ENCODE results near the gene CELF2.

CELF2 gene

DNA sequence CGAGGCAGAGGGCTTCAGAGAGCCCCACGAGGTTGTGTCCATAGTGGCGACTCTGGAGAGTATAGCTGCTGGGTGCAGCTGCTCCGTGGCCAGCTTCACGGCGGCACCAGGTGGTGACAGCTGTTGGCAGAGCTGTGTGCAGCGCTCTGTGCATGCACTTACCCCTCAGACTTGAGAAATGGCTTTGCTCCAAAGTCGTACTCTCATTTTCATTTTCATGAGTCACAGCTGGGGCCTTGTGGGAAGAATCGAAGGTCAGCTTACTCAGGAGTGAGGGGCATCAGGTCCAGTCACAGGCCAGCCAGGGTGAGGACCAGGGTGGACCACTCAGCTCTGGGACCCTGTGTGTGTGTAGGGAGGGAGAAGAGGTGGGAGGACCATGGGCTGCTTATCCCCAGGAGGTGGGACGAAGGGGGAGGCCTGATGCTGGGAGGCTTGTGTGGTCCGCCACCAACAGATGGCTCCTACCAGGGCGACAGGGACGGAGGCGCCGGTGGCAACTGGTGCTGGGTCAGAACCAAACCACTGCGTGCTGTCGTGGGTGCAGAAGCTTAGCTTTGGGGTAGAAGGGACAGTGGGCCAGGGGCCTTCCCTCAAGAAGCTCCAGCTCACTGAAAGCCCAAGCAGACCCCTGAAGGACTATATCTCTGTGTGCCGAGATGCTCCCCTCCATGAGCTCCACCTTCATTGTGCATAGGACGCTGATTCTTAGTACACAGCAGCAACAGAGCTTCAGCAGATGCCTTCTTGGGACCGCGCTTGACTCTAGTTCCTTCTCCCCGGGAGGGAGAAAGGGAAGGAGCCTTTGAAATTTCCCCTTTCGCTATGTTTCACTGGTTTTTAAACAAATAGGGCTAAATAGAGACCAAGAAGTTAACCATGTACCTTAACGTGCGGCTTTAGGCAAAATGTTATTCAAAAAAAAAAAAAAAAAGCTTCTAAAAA is 225.0 kb downstream of the CELF2 start:
- no peak overlapping the region for H3K27ac ChIP-seq (ENCODE audit: low read depth, low read length)

DNA sequence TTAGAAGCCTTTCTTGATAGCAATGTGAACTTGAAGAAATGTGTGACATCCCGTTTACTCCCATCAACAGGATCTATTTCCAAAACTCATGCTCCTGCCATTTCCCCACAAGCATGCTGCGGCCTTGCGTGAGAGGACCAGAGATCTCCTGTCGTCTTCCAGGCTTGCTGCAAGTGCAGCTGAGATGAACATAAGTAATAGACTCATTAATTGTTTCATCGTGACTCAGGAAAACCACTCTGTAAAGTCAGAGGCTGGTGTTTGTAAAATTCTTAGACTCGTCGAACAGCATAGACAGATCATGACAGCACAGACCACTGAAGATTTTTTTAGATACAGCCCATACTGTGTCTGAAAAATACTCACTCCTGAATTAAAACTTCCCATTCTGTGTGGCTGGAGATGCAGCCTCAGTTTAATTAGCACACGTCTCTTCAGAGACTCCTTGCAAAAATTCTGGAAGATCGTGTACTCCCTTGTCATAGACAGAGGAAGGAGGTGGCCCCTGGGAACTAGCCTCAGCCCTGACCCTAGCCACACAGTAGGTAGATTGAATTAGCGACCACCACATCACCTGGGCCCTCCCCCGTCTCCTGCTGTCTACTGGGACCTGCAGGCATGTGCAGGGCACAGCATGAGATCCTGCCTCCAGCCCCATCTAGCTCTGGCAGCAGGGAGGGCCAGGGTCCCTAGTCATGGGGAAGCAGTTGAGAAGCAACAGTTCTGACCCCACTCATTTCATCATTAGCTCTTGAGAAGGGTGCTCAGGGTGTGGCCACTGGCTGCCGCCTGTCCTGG is 226.0 kb downstream of the CELF2 start:
- WGBS (ENCODE audit: extremely low coverage, insufficient coverage, low lambda C conversion rate) = no CpG with 5 or more reads among the region's 12 CpGs
- H4K8ac ChIP-seq (ENCODE audit: low read depth, low read length) = no peak overlapping the region
- no peak overlapping the region for H3K4ac ChIP-seq (ENCODE audit: low read depth, low read length)
- no peak overlapping the region for H3K4me2 ChIP-seq (ENCODE audit: low read length)
- H3K9ac ChIP-seq (ENCODE audit: low read length) = no peak overlapping the region
- H2BK15ac ChIP-seq (replicated peaks; ENCODE audit: low read depth) = no peak overlapping the region
- H2BK120ac ChIP-seq (ENCODE audit: low read depth, low read length) = no peak overlapping the region
- no peak overlapping the region for H3K56ac ChIP-seq (ENCODE audit: low read length)
- no peaks in the 10 kb centered on the region for H3K4me1 ChIP-seq (ENCODE audit: control insufficient read depth, low read depth, low read length)
- no peaks in the 10 kb centered on the region for H3K27me3 ChIP-seq (ENCODE audit: insufficient read depth, low read length, poor library complexity)
- no peak overlapping the region for H3K27ac ChIP-seq (ENCODE audit: low read depth, low read length)
- H3K79me1 ChIP-seq (ENCODE audit: low read length) = no peaks in the 10 kb centered on the region
- H3K36me3 ChIP-seq (ENCODE audit: control insufficient read depth, insufficient read depth, low read length) = no peaks in the 10 kb centered on the region
- H3K4me3 ChIP-seq (ENCODE audit: low read length) = no peak overlapping the region
- H2BK5ac ChIP-seq (ENCODE audit: low read length) = no peak overlapping the region
- H2AK5ac ChIP-seq (ENCODE audit: low read length) = no peak overlapping the region
- H3K18ac ChIP-seq (ENCODE audit: low read length) = no peak overlapping the region
- H3K23ac ChIP-seq (ENCODE audit: low read length) = no peak overlapping the region
- H3K79me2 ChIP-seq (ENCODE audit: control insufficient read depth, insufficient read depth, low read length) = no peaks in the 10 kb centered on the region
- H4K5ac ChIP-seq (ENCODE audit: low read length) = no peak overlapping the region
- DNase-seq = no peak

More for the DNA sequence above, 225.0 kb downstream of the CELF2 start:
- no CpG with 5 or more reads among the region's 25 CpGs for WGBS (ENCODE audit: extremely low coverage, insufficient coverage, low lambda C conversion rate)
- Histone ChIP-seq H4K8ac (ENCODE audit: low read depth, low read length) (no peak overlapping the region), H3K56ac (ENCODE audit: low read length) (no peak overlapping the region), H3K4me2 (ENCODE audit: low read length) (no peak overlapping the region), H3K79me2 (ENCODE audit: control insufficient read depth, insufficient read depth, low read length) (no peaks in the 10 kb centered on the region), H2BK5ac (ENCODE audit: low read length) (no peak overlapping the region), H3K4me1 (ENCODE audit: control insufficient read depth, low read depth, low read length) (no peaks in the 10 kb centered on the region), H3K36me3 (ENCODE audit: control insufficient read depth, insufficient read depth, low read length) (no peaks in the 10 kb centered on the region), H3K23ac (ENCODE audit: low read length) (no peak overlapping the region), H3K79me1 (ENCODE audit: low read length) (no peaks in the 10 kb centered on the region), H2BK120ac (ENCODE audit: low read depth, low read length) (no peak overlapping the region), H3K4ac (ENCODE audit: low read depth, low read length) (no peak overlapping the region), H4K5ac (ENCODE audit: low read length) (no peak overlapping the region), H3K27me3 (ENCODE audit: insufficient read depth, low read length, poor library complexity) (no peaks in the 10 kb centered on the region), H3K18ac (ENCODE audit: low read length) (no peak overlapping the region), H3K9ac (ENCODE audit: low read length) (no peak overlapping the region), H2BK15ac (replicated peaks; ENCODE audit: low read depth) (no peak overlapping the region), H2AK5ac (ENCODE audit: low read length) (no peak overlapping the region), H3K4me3 (ENCODE audit: low read length) (no peak overlapping the region)
- DNase-seq = no peak

GRCh38 chr10:11245095-11245479 is 227.4 kb downstream of the CELF2 start:
- no peak overlapping the region for H4K5ac ChIP-seq (ENCODE audit: low read length)
- no peaks in the 10 kb centered on the region for H3K36me3 ChIP-seq (ENCODE audit: control insufficient read depth, insufficient read depth, low read length)
- DNase-seq = no peak
- no peaks in the 10 kb centered on the region for H3K79me1 ChIP-seq (ENCODE audit: low read length)
- H3K18ac ChIP-seq (ENCODE audit: low read length) = no peak overlapping the region
- H2BK5ac ChIP-seq (ENCODE audit: low read length) = no peak overlapping the region
- H3K9ac ChIP-seq (ENCODE audit: low read length) = no peak overlapping the region
- no CpG with 5 or more reads among the region's 2 CpGs for WGBS (ENCODE audit: extremely low coverage, insufficient coverage, low lambda C conversion rate)
- H3K4me1 ChIP-seq (ENCODE audit: control insufficient read depth, low read depth, low read length) = peaks cover 2% of the 10 kb centered on the region
- no peak overlapping the region for H2AK5ac ChIP-seq (ENCODE audit: low read length)
- H2BK15ac ChIP-seq (replicated peaks; ENCODE audit: low read depth) = no peak overlapping the region
- no peaks in the 10 kb centered on the region for H3K79me2 ChIP-seq (ENCODE audit: control insufficient read depth, insufficient read depth, low read length)
- H3K27me3 ChIP-seq (ENCODE audit: insufficient read depth, low read length, poor library complexity) = no peaks in the 10 kb centered on the region
- no peak overlapping the region for H2BK120ac ChIP-seq (ENCODE audit: low read depth, low read length)
- H4K8ac ChIP-seq (ENCODE audit: low read depth, low read length) = no peak overlapping the region
- H3K27ac ChIP-seq (ENCODE audit: low read depth, low read length) = no peak overlapping the region
- no peak overlapping the region for H3K23ac ChIP-seq (ENCODE audit: low read length)
- no peak overlapping the region for H3K4me3 ChIP-seq (ENCODE audit: low read length)
- no peak overlapping the region for H3K56ac ChIP-seq (ENCODE audit: low read length)
- H3K4ac ChIP-seq (ENCODE audit: low read depth, low read length) = no peak overlapping the region
- H3K4me2 ChIP-seq (ENCODE audit: low read length) = no peak overlapping the region

DNA sequence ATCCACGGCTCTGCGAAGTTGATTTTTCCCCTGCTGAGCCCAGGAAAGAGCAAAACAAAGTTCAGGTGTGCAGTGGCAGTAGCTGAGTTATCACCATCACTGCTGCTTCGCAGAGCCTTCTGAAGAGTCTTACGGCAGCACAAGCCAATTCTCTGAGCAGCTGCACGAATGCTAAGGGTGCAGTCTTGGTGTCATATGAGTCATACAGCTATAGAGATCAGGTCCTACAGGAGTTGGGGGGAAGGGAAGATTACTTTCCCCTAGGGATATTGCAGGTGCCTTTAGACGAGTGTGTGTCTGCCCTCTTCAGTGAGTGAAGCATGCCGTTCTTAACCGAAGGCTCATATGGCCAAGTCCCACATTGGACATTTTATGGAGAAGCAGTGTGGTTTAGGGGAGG is 227.8 kb downstream of the CELF2 start:
- Histone ChIP-seq H3K56ac (ENCODE audit: low read length) (no peak overlapping the region), H2AK5ac (ENCODE audit: low read length) (no peak overlapping the region), H3K4me1 (ENCODE audit: control insufficient read depth, low read depth, low read length) (peaks cover 2% of the 10 kb centered on the region), H3K27ac (ENCODE audit: low read depth, low read length) (no peak overlapping the region), H3K23ac (ENCODE audit: low read length) (no peak overlapping the region), H3K79me2 (ENCODE audit: control insufficient read depth, insufficient read depth, low read length) (no peaks in the 10 kb centered on the region), H3K9ac (ENCODE audit: low read length) (no peak overlapping the region), H3K18ac (ENCODE audit: low read length) (no peak overlapping the region), H2BK15ac (replicated peaks; ENCODE audit: low read depth) (no peak overlapping the region), H3K79me1 (ENCODE audit: low read length) (no peaks in the 10 kb centered on the region), H3K36me3 (ENCODE audit: control insufficient read depth, insufficient read depth, low read length) (no peaks in the 10 kb centered on the region), H3K4ac (ENCODE audit: low read depth, low read length) (no peak overlapping the region), H2BK5ac (ENCODE audit: low read length) (no peak overlapping the region), H3K27me3 (ENCODE audit: insufficient read depth, low read length, poor library complexity) (no peaks in the 10 kb centered on the region), H2BK120ac (ENCODE audit: low read depth, low read length) (no peak overlapping the region), H4K8ac (ENCODE audit: low read depth, low read length) (no peak overlapping the region), H4K5ac (ENCODE audit: low read length) (no peak overlapping the region), H3K4me3 (ENCODE audit: low read length) (no peak overlapping the region), H3K4me2 (ENCODE audit: low read length) (no peak overlapping the region)
- no CpG with 5 or more reads among the region's 8 CpGs for WGBS (ENCODE audit: extremely low coverage, insufficient coverage, low lambda C conversion rate)
- DNase-seq = no peak

DNA sequence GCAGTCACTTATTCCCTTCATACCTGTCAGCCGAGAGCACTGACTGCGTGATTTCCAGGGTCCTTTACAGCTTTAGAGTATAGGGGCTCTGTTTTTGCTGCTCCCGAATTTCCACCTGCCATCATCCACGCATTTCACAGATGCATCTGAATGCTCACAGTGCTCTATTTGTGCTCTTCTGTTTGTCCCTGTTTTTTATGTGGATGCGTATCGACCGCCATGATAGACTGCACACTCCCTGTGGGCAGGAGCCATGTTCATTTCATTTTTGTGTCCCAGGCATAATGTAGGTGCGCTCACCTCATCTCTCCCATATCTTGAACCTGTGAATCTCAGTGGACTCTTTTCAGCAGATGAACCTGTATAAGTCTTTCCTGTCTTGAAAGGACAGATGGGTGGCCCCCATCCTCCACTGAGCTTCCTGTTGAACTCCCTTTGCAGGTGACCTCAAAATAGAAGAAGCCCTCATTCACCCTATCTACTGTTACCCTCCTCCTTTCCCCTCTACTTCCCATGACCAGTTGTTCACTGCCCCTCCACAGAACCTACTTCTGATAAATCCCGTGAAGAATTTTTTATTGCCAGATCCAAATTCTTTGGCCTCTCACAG is 228.4 kb downstream of the CELF2 start:
- H3K27me3 ChIP-seq (ENCODE audit: insufficient read depth, low read length, poor library complexity) = no peaks in the 10 kb centered on the region
- no peaks in the 10 kb centered on the region for H3K79me1 ChIP-seq (ENCODE audit: low read length)
- no peak overlapping the region for H3K27ac ChIP-seq (ENCODE audit: low read depth, low read length)
- no CpG with 5 or more reads among the region's 9 CpGs for WGBS (ENCODE audit: extremely low coverage, insufficient coverage, low lambda C conversion rate)
- DNase-seq = no peak
- no peak overlapping the region for H3K9ac ChIP-seq (ENCODE audit: low read length)
- no peaks in the 10 kb centered on the region for H3K36me3 ChIP-seq (ENCODE audit: control insufficient read depth, insufficient read depth, low read length)
- H3K18ac ChIP-seq (ENCODE audit: low read length) = no peak overlapping the region
- no peak overlapping the region for H2BK5ac ChIP-seq (ENCODE audit: low read length)
- no peak overlapping the region for H2BK15ac ChIP-seq (replicated peaks; ENCODE audit: low read depth)
- H3K4me1 ChIP-seq (ENCODE audit: control insufficient read depth, low read depth, low read length) = peaks cover 2% of the 10 kb centered on the region
- H3K23ac ChIP-seq (ENCODE audit: low read length) = no peak overlapping the region
- no peak overlapping the region for H3K4me2 ChIP-seq (ENCODE audit: low read length)
- H3K56ac ChIP-seq (ENCODE audit: low read length) = no peak overlapping the region
- no peak overlapping the region for H2BK120ac ChIP-seq (ENCODE audit: low read depth, low read length)
- H4K8ac ChIP-seq (ENCODE audit: low read depth, low read length) = no peak overlapping the region
- H3K4ac ChIP-seq (ENCODE audit: low read depth, low read length) = no peak overlapping the region
- no peak overlapping the region for H2AK5ac ChIP-seq (ENCODE audit: low read length)
- no peak overlapping the region for H4K5ac ChIP-seq (ENCODE audit: low read length)
- no peak overlapping the region for H3K4me3 ChIP-seq (ENCODE audit: low read length)
- no peaks in the 10 kb centered on the region for H3K79me2 ChIP-seq (ENCODE audit: control insufficient read depth, insufficient read depth, low read length)
